GM18517 (cell line): ENCODE measurements around the gene SEMA3B.
"Not testable (repeated sequence)": the region's sequence is repeated elsewhere in the genome, so short reads cannot be mapped to it uniquely, and the experiment has no call there.

Experiments used
- ATAC-seq: cut with Tn5 transposase; IDR thresholded peaks from one replicate; pipeline ENCODE4 v1.9.1; 2021; ENCODE audit warnings: mild to moderate bottlenecking, moderate library complexity; ENCODE audit not compliant: unreplicated experiment

Gene SEMA3B

GRCh38 chr3:50271314-50271936 lies 2.5 kb downstream of the SEMA3B start:
- ATAC-seq = no peak

GRCh38 chr3:50272538-50272910 lies 3.6 kb downstream of the SEMA3B start:
- ATAC-seq = not testable (repeated sequence)

- ATAC-seq = peak; percentile 88
Observed at GRCh38 chr3:50272911-50273688, 4.2 kb downstream of the SEMA3B start.

GRCh38 chr3:50273689-50274065 lies 4.7 kb downstream of the SEMA3B start:
- ATAC-seq = no peak

GRCh38 chr3:50274371-50275104 lies 5.6 kb downstream of the SEMA3B start:
- ATAC-seq = no peak

- no peak for ATAC-seq
Observed at GRCh38 chr3:50275141-50275995, 6.4 kb downstream of the SEMA3B start.

GRCh38 chr3:50275996-50276761 lies 7.2 kb downstream of the SEMA3B start:
- ATAC-seq = no peak

GRCh38 chr3:50276762-50277101 lies 7.8 kb downstream of the SEMA3B start:
- no peak for ATAC-seq

- ATAC-seq = no peak
Observed at GRCh38 chr3:50278123-50278879, 9.4 kb downstream of the SEMA3B start.

GRCh38 chr3:50278880-50279224 lies 9.9 kb downstream of the SEMA3B start, which contains the start of gene LSMEM2:
TSS of gene LSMEM2 (plus strand) at chr3:50279087. CDS start at chr3:50279114, 27 bp downstream.
- no peak for ATAC-seq

GRCh38 chr3:50279255-50280016 lies 10.5 kb downstream of the SEMA3B start:
- ATAC-seq = no peak

GRCh38 chr3:50284121-50284520 lies 15.2 kb downstream of the SEMA3B start:
- not testable (repeated sequence) for ATAC-seq

GRCh38 chr3:50286322-50287227 lies 17.6 kb downstream of the SEMA3B start:
- no peak for ATAC-seq

- no peak for ATAC-seq
Observed at GRCh38 chr3:50287262-50287661, 18.3 kb downstream of the SEMA3B start.

GRCh38 chr3:50288387-50289007 lies 19.6 kb downstream of the SEMA3B start:
- ATAC-seq = no peak

GRCh38 chr3:50289130-50289529 lies 20.2 kb downstream of the SEMA3B start:
- ATAC-seq = no peak

- ATAC-seq = no peak
Observed at GRCh38 chr3:50290161-50290641, 21.3 kb downstream of the SEMA3B start.
